Endothelial cell of umbilical vein (primary cell): ENCODE measurements around the gene DOCK8. TPM values are rescaled to one million over a fixed set of nuclear protein-coding genes. Genes with fewer than 3 reads are reported as not detected.

Experiments used
- BruUV-seq: library from RNA; stranded (reverse); fragments of 400-500 nt; replicated peaks from 2 replicates; lab custom pipeline; 2021; lab: Mats Ljungman, UMichigan
- CTCF ChIA-PET: fragments of 300-600, 350-600 bp; sonication (Branson Sonifier 250); formaldehyde crosslinking; loops from one replicate; lab custom pipeline; 2021; ENCODE audit warnings: antibody characterized with exemption, inconsistent platforms; lab: Charles Lee
- POLR2A ChIA-PET: fragments of 300-600, 350-600 bp; sonication (Branson Sonifier 250); formaldehyde crosslinking; loops from one replicate; lab custom pipeline; 2021; ENCODE audit warnings: antibody characterized with exemption, inconsistent platforms; lab: Charles Lee
- DNase-seq: peaks from one replicate; pipeline ENCODE4 v3.0.0-alpha.2; 2011; ENCODE audit warnings: low read depth, low spot score
- FAIRE-seq: peaks from 2 replicates; lab custom pipeline; 2011; peaks lifted over from hg19 to GRCh38; lab: Jason Lieb, UNC
- H2AFZ ChIP-seq: 2 replicates; pipeline ENCODE4 v1.6.0; 2012; ENCODE audit warnings: low read depth, low read length, control low read depth, inconsistent platforms
- H3K27ac ChIP-seq: 2 replicates; pipeline ENCODE4 v1.5.1; 2011; ENCODE audit warnings: low read depth, mild to moderate bottlenecking, control low read depth, low read length, moderate library complexity; ENCODE audit not compliant: insufficient read depth
- H3K27me3 ChIP-seq, 2 experiments: 2 replicates each; pipeline versions ENCODE4 v1.6.0 to v1.6.1; 2011; ENCODE audit warnings: low read length in 2 of 2, mixed read lengths in 1 of 2; ENCODE audit not compliant: control insufficient read depth in 2 of 2, insufficient read depth in 2 of 2
- H3K36me3 ChIP-seq, 2 experiments: 2 replicates in 1 of 2; 3 replicates in 1 of 2; pipeline ENCODE4 v1.5.1; 2011; ENCODE audit warnings: low read length in 2 of 2, mild to moderate bottlenecking in 1 of 2, moderate library complexity in 1 of 2; ENCODE audit not compliant: control insufficient read depth in 2 of 2, insufficient read depth in 2 of 2; ENCODE audit errors: extremely low read depth in 1 of 2
- H3K4me1 ChIP-seq: 3 replicates; pipeline ENCODE4 v1.5.1; 2011; ENCODE audit warnings: mild to moderate bottlenecking, low read length; ENCODE audit not compliant: control insufficient read depth, insufficient read depth; ENCODE audit errors: extremely low read depth
- H3K4me2 ChIP-seq: 2 replicates; pipeline ENCODE4 v1.6.1; 2011; ENCODE audit warnings: low read length, control low read depth, mixed read lengths; ENCODE audit not compliant: insufficient read depth
- H3K4me3 ChIP-seq, 3 experiments: fragments of 200-600 bp in 1 of 3; sonication (generic), shearing (Covaris generic) in 1 of 3; replicated peaks in 1 of 3; 2 replicates each; pipeline ENCODE4 v1.5.1; 2011 to 2016; ENCODE audit warnings: control low read depth in 3 of 3, low read length in 3 of 3, mild to moderate bottlenecking in 2 of 3, inconsistent platforms in 1 of 3, low read depth in 1 of 3, moderate library complexity in 1 of 3; ENCODE audit not compliant: insufficient read depth in 1 of 3
- H3K79me2 ChIP-seq: 2 replicates; pipeline ENCODE4 v1.6.0; 2012; ENCODE audit warnings: low read length, inconsistent platforms; ENCODE audit not compliant: control insufficient read depth, insufficient read depth
- H3K9ac ChIP-seq: replicated peaks from 2 replicates; pipeline ENCODE3; 2011; ENCODE audit warnings: low read length, control low read depth; ENCODE audit not compliant: insufficient read depth; ENCODE audit errors: extremely low read depth
- H3K9me1 ChIP-seq: replicated peaks from 3 replicates; pipeline ENCODE4 v1.6.0; 2011; ENCODE audit warnings: mild to moderate bottlenecking, low read length; ENCODE audit not compliant: control insufficient read depth, insufficient read depth; ENCODE audit errors: extremely low read depth
- H3K9me3 ChIP-seq: replicated peaks from 2 replicates; pipeline ENCODE4 v1.5.1; 2012; ENCODE audit warnings: low read length, inconsistent platforms; ENCODE audit not compliant: control insufficient read depth, insufficient read depth
- H4K20me1 ChIP-seq: replicated peaks from 2 replicates; pipeline ENCODE3; 2011; ENCODE audit warnings: mild to moderate bottlenecking, low read length; ENCODE audit not compliant: control insufficient read depth, insufficient read depth; ENCODE audit errors: extremely low read depth
- CTCF ChIP-seq, 2 donors: IDR thresholded peaks; 1 replicate in 1 of 2; 2 replicates in 1 of 2; pipeline ENCODE4 v1.5.1; 2011; ENCODE audit warnings: low read length in 2 of 2, mild to moderate bottlenecking in 2 of 2, moderate library complexity in 2 of 2, control low read depth in 1 of 2, inconsistent platforms in 1 of 2, low read depth in 1 of 2; ENCODE audit not compliant: insufficient read depth in 1 of 2; ENCODE audit errors: extremely low read depth in 1 of 2
- EZH2 ChIP-seq: IDR thresholded peaks from 2 replicates; pipeline ENCODE4 v1.6.1; 2012; ENCODE audit warnings: borderline replicate concordance, low read depth, mild to moderate bottlenecking, moderate library complexity, low read length, inconsistent platforms; ENCODE audit not compliant: severe bottlenecking
- FOS ChIP-seq: IDR thresholded peaks from 2 replicates; pipeline ENCODE4 v1.6.1; 2011; ENCODE audit warnings: mild to moderate bottlenecking, low read length, moderate library complexity, borderline replicate concordance; ENCODE audit not compliant: insufficient read depth
- GATA2 ChIP-seq: IDR thresholded peaks from 2 replicates; pipeline ENCODE4 v1.7.0; 2011; ENCODE audit warnings: low read depth, mild to moderate bottlenecking, moderate library complexity, mixed read lengths, low read length; ENCODE audit not compliant: insufficient read length, insufficient read depth
- JUN ChIP-seq: IDR thresholded peaks from 2 replicates; pipeline ENCODE4 v1.6.1; 2011; ENCODE audit warnings: borderline replicate concordance, low read depth; ENCODE audit not compliant: insufficient read length, insufficient read depth
- MAX ChIP-seq: IDR thresholded peaks from 2 replicates; pipeline ENCODE4 v1.6.1; 2011; ENCODE audit not compliant: insufficient read depth, insufficient read length
- MYC ChIP-seq: IDR thresholded peaks from one replicate; pipeline ENCODE4 v1.6.1; 2011; ENCODE audit warnings: mild to moderate bottlenecking, low read depth, low read length
- POLR2A ChIP-seq: IDR thresholded peaks from 2 replicates; pipeline ENCODE4 v1.6.1; 2012; ENCODE audit warnings: low read depth, mild to moderate bottlenecking, control low read depth, low read length
- POLR2AphosphoS5 ChIP-seq: IDR thresholded peaks from 2 replicates; pipeline ENCODE4 v1.6.1; 2012; ENCODE audit warnings: low read depth, mild to moderate bottlenecking, control low read depth, low read length, moderate library complexity; ENCODE audit not compliant: insufficient read depth
- dilution Hi-C: fragments of 300-500 bp; cut with MboI; formaldehyde crosslinking; loops from one replicate; pipeline ENCODE4 v1.15.0; 2019; ENCODE audit warnings: low sequenced_read_pairs; ENCODE audit not compliant: extremely low pct_ligation_motif_present
- intact Hi-C: fragments of 100-400 bp; cut with micrococcal nuclease; formaldehyde crosslinking; loops from one replicate; pipeline ENCODE4 v1.10.0; 2022
- polyA plus RNA-seq, 4 experiments: library from polyadenylated mRNA; depleted of rRNA in 3 of 4; stranded (reverse) in 3 of 4; unstranded in 1 of 4; fragments of >200 nt; gene quantifications; 2 replicates each; pipeline versions ENCODE4 v1.2.1 to v1.2.3, GENCODE V29; 2011 to 2012; ENCODE audit warnings: missing spikeins in 1 of 4
- total RNA-seq: library from RNA; stranded (reverse); gene quantifications from 2 replicates; pipeline ENCODE4 v1.2.3, GENCODE V29; 2021

DOCK8 gene
- total and polyA plus RNA-seq, 2 donors (not counting 3 experiments of a cell fraction or from before 2014, with no cell fraction given), result 0.54 to 1.3 TPM

GRCh38 chr9:211557-211956 is 3.1 kb upstream of the DOCK8 start:
- BruUV-seq, result no TSS peak
- Histone ChIP-seq H3K9me1 (no peaks in the 10 kb centered on the region), H3K9ac (no peak overlapping the region), H2AFZ (no peak overlapping the region), H3K9me3 (no peaks in the 10 kb centered on the region), H3K4me1 (peaks cover 3% of the 10 kb centered on the region), H3K79me2 (no peaks in the 10 kb centered on the region), H3K27ac (no peak overlapping the region), H3K36me3 (no peaks in the 10 kb centered on the region), H3K27me3 (peaks cover 2 to 22% of the 10 kb centered on the region in 2 experiments), H4K20me1 (no peaks in the 10 kb centered on the region), H3K4me3 (no peak overlapping the region), H3K4me2 (no peak overlapping the region)
- dilution Hi-C loops, result no loop called here
- POLR2A ChIA-PET, result no interaction called here
- intact Hi-C loops, result no loop called here
- DNase-seq (no peak), FAIRE-seq (no peak)
- CTCF ChIA-PET, result no interaction called here
- no peak for TF ChIP-seq MAX
- no peak for TF ChIP-seq FOS
- no peak for TF ChIP-seq JUN
- no peak for TF ChIP-seq POLR2A
- TF ChIP-seq EZH2, result no peak
- no peak for TF ChIP-seq MYC
- TF ChIP-seq GATA2, result no peak
- no peak for TF ChIP-seq POLR2AphosphoS5
- no peak for TF ChIP-seq CTCF (IDR thresholded peaks at IDR 0.05; ENCODE audit: extremely low read depth in 1 of 2, insufficient read depth in 1 of 2, low read depth in 1 of 2, low read length in 2 of 2)
